H1 (cell line): ENCODE data around the gene TFF3.

Source experiments
- BCL11A ChIP-seq, 2 experiments: IDR thresholded peaks; one replicate each; pipeline ENCODE4 v1.6.1; 2011; ENCODE audit warnings: low read depth in 2 of 2, low read length in 2 of 2, mild to moderate bottlenecking in 2 of 2
- CEBPB ChIP-seq: IDR thresholded peaks from 2 replicates; pipeline ENCODE4 v1.6.1; 2012; ENCODE audit warnings: low read depth, low read length
- CHD2 ChIP-seq: IDR thresholded peaks from 2 replicates; pipeline ENCODE4 v1.6.1; 2012; ENCODE audit warnings: low read length, improper control_type of control experiment
- GABPA ChIP-seq: IDR thresholded peaks from 2 replicates; pipeline ENCODE4 v1.6.1; 2011; ENCODE audit warnings: mild to moderate bottlenecking, low read length, moderate library complexity, borderline replicate concordance; ENCODE audit not compliant: insufficient read depth
- JUND ChIP-seq: IDR thresholded peaks from 2 replicates; pipeline ENCODE4 v1.6.1; 2011; ENCODE audit warnings: mild to moderate bottlenecking, improper control_type of control experiment, low read length
- POLR2A ChIP-seq, 2 experiments: IDR thresholded peaks; 1 replicate in 1 of 2; 2 replicates in 1 of 2; pipeline ENCODE4 v1.6.1; 2011; ENCODE audit warnings: low read depth in 2 of 2, low read length in 2 of 2, mild to moderate bottlenecking in 2 of 2; ENCODE audit errors: control extremely low read depth in 1 of 2
- RFX5 ChIP-seq: IDR thresholded peaks from 2 replicates; pipeline ENCODE4 v1.6.1; 2011; ENCODE audit warnings: low read depth, low read length, improper control_type of control experiment, borderline replicate concordance
- TF ChIP-seq, protein P1 (sequence below), 3 experiments: IDR thresholded peaks; 1 replicate in 2 of 3; 2 replicates in 1 of 3; pipeline versions ENCODE4 v1.5.1 to v1.6.1; 2011; ENCODE audit warnings: low read length in 3 of 3, mild to moderate bottlenecking in 3 of 3, inconsistent platforms in 2 of 3, low read depth in 1 of 3, moderate library complexity in 1 of 3; ENCODE audit not compliant: insufficient read depth in 1 of 3; ENCODE audit errors: control extremely low read depth in 1 of 3

DNA sequence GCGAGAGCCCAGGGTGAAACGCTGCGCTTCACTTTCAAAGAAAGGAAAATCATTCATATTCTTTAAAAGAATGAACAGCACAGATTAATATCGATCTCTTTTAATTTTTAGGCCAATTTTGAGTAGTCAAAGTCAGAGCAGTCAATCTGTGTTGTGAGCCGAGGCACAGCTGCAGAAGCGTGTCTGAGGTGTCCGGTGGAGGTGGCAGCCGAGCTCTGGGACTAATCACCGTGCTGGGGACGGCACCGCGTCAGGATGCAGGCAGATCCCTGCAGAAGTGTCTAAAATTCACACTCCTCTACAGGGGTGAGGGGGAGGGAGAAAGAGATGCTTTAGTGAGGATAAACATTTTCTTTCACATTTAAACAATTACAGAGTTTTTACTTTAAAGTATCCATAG, 47.0 kb upstream of the TFF3 start:
- TF ChIP-seq GABPA (no peak), RFX5 (no peak), JUND (no peak), CEBPB (no peak), CHD2 (no peak), POLR2A (IDR thresholded peaks at IDR 0.05; ENCODE audit: control extremely low read depth in 1 of 2, low read depth in 2 of 2, low read length in 2 of 2) (no peak), BCL11A (IDR thresholded peaks at IDR 0.05; ENCODE audit: low read depth in 2 of 2, low read length in 2 of 2) (no peak)
- TF ChIP-seq, protein P1, sequence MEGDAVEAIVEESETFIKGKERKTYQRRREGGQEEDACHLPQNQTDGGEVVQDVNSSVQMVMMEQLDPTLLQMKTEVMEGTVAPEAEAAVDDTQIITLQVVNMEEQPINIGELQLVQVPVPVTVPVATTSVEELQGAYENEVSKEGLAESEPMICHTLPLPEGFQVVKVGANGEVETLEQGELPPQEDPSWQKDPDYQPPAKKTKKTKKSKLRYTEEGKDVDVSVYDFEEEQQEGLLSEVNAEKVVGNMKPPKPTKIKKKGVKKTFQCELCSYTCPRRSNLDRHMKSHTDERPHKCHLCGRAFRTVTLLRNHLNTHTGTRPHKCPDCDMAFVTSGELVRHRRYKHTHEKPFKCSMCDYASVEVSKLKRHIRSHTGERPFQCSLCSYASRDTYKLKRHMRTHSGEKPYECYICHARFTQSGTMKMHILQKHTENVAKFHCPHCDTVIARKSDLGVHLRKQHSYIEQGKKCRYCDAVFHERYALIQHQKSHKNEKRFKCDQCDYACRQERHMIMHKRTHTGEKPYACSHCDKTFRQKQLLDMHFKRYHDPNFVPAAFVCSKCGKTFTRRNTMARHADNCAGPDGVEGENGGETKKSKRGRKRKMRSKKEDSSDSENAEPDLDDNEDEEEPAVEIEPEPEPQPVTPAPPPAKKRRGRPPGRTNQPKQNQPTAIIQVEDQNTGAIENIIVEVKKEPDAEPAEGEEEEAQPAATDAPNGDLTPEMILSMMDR (IDR thresholded peaks at IDR 0.05; ENCODE audit: control extremely low read depth in 1 of 3, insufficient read depth in 1 of 3, low read depth in 1 of 3, low read length in 3 of 3): no peak
